Stimulated activated CD4-positive, alpha-beta T cell treated with anti-CD3 and anti-CD28 coated beads, Interleukin-4, amount 100 ng/mL, for 48 hours (primary cell): Measurements from ENCODE around the gene RBM23.
"Not testable (repeated sequence)": the region's sequence is repeated elsewhere in the genome, so short reads cannot be mapped to it uniquely, and the experiment has no call there.

Source experiments
- DNase-seq, 2 donors: peaks; one replicate each; pipeline ENCODE4 v3.0.0-alpha.2; 2020; ENCODE audit warnings: low read depth in 2 of 2

RBM23 gene

DNA sequence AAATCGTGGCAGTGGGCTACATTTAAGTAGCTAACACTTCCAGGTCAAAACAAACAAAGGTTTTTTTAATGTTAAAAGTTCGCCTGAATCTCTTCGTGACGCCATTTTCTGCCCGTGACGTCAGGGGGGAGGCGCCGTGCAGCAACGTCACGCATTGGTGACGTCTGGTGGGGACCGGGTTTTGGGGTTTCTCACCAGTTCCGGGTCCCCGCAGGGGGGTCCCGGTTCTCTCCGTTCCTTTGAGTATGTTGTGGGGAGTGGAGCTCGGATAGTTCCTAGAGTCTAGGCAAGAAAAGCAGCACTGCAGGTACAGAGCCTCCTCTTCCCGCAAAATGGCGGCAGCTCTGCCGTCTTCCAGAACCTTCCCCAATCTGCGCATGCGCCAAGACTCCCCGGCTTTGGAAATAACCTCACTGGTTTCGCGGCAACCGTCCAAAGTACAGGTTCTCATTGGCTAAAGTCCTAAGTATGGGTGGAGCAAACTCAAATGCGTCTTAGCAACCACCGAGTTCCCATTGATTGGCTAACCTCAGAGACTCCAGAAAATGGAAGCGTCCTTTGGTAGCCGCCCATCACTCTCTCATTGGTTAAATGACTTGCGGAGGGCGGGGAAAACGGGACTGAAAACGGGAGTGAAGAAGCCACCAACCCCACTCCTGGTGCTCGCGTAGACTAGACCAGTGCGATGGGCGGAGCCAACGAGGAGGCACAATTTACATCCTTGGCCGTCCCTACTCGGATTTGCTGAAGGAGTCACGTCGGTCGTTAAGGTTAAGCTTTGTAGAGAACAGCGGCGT lies at the start of gene RBM23:
TSS of gene RBM23 (minus strand) at position 346 of the 797 bp plus-strand sequence.
- peak; percentile 99 for DNase-seq

DNA sequence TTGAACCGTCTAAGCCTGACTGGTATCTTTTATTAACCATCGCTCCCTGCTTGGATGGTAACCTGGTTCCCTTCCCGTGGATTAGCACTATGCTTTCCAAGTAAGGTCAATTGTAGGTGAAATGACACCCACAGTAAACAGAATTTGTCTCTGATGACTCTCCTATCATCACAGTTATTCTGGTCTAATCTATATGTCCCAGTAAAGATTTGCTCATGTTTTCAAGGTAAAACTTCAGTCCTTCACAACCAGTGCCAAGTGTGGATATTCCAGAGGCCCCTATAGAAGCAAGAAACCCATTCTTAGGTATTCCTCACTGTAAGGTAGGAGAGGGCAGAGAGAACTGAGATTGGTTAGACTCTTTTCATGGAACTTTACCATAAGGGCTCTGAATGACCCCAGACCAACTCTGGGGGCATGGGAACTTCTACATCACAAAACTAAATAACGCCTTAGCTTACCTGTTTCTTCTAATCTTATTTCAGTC lies 47.9 kb upstream of the RBM23 start:
- no peak for DNase-seq

DNA sequence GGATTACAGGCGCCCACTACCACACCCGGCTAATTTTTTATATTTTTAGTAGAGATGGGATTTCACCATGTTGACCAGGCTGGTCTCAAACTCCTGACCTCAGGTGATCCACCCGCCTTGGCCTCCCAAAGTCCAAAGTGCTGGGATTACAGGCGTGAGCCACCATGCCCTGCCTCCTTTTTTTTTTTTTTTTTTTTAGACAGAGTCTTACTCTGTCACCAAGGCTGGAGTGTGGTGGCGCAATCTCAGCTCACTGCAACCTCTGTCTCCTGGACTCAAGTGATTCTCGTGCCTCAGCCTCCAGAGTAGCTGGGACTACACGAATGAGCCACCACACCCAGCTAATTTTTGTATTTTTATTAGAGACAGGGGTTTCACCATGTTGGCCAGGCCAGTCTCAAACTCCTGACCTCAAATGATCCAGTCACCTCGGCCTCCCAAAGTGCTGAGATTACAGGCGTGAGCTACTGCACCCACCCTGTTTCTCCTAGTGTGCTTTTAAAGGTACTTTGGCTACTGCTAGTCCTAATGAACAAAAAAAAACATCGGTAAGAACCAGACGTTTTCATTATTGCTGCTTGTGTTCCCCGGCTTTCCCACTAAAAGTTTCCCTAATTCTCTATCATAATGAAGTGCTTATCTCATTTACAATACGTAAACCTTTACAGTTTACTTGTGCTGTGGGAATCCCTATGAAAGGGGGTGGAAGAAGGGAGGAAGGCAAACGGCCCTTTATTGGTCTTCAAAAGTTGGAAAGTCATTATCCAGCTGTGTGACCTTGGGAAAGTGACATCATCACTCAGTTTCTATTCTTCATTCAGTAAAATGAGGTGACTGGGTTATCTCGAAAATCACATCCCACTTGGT lies 47.2 kb upstream of the RBM23 start:
- not testable (repeated sequence) for DNase-seq

DNA sequence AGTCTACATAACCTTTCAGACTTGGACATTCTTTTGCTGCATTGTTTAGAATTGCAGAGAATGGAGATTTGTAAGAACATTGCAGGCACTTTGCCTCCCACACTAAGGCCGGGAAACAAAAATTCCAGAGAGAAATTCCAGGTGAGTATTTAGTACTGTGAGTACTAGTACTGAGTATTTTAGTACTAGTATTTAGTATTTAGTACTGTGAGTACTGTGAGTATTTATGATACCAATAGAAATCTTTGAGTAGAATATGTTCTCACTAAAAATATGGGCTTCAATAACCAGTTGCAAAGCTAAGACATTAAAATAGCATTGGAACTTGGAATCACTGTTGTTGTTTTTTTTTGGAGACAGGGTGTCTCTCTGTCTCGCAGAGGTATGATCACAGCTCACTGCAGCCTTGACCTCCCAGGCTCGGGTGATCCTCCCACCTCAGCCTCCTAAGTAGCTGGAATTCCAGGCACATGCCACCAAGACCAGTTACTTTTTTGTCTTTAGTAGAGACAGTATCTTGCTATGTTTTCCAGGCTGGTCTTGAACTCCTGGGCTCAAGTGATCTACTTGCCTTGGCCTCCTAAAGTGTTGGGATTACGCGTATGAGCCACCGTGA lies 43.2 kb upstream of the RBM23 start:
- no peak for DNase-seq

DNA sequence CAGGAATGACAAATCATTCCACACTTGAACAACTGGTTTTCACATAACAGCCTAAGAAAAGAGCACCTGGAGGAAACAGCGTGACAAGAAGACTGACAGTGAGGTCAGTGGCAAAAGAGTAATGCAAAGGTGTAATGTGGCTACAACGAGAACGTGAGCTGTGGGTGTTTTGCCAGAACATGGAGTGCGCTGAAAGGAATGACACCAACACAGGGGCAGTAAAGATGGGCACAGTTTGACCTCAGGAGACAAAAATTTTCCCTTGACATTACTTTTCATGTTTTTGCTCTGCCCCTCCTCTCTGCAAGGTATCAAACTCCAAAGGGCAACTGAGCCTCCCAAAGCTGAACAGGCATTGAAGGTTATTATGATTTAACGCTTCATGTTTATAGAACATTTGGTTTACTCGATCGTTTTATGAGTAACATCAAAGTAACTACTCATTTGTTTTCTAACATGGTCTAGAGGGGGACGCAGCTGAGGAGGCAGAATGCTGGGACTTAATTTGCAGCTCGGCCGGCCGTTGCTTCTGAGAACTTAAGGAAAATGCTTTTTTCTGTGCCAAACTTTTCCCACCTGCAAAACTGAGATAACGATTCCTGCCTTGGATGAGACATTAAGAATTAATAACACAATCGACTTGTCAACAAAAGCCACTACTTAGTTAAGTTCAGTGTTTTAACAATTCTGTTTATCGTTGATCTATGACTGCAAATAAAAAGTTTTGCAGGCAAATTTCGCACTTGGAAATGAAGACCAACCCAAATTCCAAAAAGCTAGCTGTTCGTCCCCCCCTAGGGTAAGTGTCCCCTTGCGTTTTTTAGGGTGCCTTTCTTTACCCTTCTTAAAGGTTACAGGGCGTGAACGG lies 37.0 kb upstream of the RBM23 start:
- DNase-seq: no peak

DNA sequence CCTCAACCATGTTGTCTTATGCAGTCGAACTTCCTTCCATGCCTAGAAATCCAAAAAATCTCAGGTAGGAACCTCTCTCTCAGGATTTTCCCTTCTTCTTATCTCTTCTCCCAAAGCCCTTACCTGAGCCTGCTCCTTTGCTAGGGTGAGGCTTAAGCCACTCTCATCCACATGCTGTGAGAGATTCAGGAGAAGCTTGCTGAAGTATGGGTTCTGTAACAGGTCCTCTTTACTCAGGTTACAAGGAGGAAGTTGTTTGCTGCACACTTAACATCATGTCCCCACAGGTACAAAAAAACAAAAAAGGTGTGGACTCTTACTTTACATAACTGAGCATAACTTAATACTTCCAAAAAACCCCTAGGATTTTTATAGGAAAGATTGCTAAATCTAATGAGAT lies 33.5 kb upstream of the RBM23 start:
- no peak for DNase-seq

DNA sequence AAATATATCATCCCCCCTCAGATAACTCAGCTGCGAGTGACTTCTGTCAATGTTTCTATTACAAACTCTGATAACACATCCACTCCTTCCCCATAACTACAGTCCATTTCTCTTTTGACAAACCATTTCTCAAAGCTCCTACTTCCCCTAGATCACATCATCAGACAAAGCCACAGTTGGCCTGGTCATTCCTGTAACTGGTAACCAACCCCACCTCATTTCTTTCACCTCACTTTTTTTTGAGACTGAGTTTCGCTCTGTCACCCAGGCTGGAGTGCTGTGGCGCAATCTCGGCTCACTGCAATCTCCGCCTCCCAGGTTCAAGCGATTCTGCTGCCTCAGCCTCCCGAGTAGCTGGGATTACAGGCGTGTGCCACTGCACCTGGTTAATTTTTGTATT lies 32.8 kb upstream of the RBM23 start:
- DNase-seq: not testable (repeated sequence)

DNA sequence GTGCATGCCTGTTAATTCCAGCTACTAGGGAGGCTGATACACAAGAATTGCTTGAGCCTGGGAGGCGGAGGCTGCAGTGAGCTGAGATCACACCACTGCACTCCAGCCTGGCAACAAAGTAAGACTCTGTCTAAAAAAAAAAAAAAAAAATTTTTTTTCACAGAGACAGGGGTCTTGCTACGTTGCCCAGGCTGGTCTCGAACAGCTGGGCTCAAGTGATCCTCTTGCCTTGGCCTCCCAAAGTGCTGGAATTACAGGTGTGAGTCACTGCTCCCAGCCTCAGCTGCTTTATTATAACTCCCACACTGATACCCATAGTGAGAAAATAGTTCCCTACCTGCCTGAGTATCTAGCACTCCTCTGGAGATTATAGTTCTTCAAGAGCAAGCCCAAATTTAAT lies 26.7 kb upstream of the RBM23 start:
- DNase-seq: no peak

DNA sequence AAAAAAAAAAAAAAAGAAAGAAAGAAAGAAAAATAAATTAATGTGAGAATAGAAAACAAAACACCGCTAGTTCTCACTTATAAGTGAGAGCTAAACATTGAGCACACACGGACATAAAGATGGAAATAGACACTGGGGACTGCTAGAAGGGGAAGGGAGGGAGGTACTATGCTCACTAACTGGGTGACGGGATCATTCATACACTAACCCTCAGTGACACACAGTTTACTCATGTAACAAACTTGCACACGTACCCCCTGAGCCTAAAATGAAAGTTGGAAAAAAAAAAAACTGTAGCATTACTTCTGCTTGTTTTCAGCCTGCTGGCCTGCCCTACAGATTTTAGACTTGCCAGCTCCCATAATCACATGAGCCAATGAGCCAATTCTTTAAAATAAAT lies 20.7 kb upstream of the RBM23 start:
- no peak for DNase-seq

DNA sequence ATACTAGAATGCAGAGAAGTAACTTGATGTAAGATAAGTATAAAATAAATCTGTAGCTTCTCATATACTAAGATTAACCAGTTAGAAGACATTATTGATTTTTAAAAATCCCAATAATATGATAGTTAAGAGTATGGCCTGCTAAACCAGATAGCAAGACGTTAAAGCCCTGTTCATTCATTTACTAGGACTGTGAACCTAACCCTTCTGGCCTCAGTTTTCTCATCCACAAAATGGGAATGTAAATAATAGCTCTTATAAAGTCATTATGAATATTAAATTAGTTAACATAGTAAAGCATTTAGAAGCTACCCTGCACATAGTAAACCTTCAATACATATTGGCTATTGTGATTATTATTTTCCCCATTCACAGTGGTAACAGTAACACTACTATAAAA lies 16.2 kb upstream of the RBM23 start:
- DNase-seq: no peak

DNA sequence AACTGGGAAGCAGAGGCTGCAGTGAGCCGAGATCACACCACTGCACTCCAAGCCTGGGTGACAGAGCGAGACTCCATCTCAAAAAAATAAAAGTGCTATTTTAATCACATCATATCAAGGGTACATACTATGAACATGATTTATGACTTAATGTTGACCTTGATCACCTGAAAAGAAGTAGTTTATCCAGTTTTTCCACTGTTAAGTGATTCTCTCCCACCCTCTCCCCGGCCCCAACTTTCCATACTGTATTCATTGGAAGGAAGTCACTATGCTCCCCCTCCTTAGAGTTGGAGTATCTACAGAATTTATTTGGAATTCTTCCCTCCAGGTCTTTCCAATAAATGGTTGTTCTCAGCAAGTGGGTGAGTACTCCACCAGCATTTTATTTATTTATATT lies 13.2 kb upstream of the RBM23 start:
- DNase-seq: no peak

DNA sequence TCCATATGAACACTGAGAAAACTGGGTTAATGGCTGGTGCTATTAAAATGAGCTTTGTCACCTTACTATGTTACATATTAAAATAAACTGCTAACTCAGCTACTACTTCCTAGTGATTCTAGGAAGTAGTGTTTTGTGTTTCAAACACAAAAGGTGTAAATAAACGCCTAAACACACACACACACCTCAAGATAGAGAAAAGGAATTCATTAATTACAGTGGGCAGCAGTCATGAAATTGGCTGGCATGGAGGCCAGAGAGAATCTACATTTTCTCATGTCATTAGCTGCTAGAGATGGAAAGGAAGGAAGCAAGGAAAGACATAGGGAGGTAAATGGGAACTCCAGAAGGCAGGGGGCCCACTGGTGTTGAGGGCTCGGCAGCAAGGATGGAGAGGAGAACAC lies 11.0 kb upstream of the RBM23 start:
- DNase-seq: no peak

DNA sequence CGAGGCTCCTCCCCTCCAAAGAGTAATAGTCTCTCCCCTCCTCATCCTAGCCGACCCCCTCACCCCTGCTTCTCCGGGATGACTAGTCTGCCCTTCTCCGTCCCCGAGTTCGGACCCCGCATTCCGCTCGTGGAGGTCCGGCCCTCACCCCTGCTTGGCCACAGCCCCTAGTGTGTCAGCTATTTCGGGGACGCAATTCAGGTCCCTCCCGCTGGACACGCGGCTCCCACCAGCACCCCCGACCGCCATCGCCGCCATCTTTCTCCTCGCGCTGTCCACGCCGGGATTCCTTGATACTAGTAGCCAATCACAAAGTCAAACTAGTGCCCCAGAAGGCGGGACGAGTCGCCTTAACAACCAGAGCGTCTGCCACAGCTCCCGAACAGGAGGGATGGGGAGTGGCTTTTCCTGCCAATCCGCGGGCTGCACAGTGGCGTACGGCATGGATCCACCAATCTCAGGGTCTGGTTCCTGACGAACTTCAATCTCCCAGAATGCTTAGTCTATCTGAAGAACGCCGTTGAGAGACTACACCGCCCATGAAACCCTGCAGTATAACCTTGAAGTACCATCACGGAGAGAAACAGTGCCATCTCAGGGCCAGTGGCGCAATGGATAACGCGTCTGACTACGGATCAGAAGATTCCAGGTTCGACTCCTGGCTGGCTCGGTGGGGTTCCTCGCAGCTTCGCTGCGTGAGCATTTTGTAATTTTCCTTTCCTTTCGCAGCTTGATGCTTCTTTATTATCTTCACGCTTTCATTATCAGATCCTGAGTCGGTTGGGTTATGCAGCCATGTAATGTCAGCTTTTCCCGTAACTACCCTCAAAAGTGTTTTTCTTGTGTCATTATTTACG lies 10.4 kb upstream of the RBM23 start, which contains the start of gene PRMT5:
TSS of gene PRMT5 (minus strand) at position 273 of the 857 bp plus-strand sequence. CDS start at position 258, 15 bp downstream.
- peak; percentile 94 to 97 for DNase-seq

DNA sequence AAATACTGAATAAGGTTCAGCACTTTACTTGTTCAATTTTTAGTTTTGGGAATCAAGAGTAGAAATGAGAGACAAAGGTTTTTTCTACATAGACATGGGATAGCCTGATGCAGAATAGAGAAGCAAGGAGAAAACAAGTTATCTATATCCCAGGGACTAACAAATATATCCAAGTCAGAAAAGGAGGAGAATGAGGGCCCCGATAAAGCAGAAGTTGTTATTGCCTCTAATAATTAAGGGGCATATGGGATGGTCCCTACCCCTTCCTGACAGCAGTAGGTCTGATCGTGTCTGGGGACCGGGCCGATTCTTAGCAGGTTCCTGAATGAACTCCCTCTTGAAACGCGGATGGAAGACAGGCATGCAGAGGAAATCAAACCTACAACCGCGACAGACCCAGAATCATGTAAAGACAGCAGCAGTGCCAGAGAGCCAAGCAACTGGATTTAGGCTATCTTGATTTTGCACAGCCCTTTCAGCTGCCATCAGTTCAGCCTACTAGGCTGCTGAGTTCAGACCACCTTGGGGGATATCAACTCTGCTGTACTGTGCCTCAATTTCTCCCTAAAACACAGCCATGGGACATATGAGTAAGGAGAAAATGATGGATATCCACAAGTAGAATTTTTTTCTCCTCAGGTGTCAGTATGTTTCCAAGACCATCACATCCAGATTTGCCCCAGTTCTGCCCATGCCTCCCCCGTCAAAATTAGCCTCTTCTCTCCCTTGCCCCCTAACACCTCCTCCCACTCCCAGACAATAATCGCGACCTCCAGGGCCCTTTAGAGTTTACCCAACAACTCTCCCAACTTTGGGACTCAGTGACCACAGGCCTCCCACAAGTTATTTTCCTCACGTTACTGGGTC lies 9.5 kb upstream of the RBM23 start:
- no peak for DNase-seq

DNA sequence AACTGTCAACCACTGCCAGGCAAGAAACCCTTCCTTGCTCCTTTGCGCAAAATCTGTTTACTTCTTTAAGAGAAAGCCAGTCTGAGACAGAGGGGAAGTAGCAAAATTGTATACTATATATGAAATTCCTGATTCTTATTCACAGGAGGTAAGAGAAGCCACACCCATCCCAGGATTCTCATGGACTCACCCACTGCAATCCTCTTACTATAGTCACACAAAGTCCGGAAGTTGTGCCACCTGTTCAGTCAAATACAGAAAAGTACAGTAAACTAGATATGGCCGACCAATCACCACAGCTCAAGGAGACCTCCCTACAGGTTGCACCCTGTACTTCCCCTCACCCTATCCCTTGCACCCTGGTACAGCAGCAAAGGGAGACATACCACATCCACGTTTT lies 7.4 kb upstream of the RBM23 start:
- no peak for DNase-seq

DNA sequence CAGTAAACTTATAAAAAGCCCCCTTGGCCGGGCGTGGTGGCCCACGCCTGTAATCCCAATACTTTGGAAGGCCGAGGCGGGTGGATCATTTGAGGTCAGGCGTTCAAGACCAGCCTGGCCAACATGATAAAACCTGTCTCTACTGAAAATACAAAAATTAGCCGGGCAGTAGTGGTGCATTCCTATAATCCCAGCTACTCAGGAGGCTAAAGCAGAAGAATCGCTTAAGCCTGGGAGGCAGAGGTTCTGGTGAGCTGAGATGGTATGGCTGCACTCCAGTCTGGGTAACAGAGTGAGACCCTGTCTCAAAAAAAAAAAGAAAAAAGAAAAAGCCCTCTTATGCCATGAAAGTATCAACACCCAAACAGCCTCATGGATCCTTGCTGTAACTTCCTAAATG lies 6.6 kb upstream of the RBM23 start:
- DNase-seq: no peak

DNA sequence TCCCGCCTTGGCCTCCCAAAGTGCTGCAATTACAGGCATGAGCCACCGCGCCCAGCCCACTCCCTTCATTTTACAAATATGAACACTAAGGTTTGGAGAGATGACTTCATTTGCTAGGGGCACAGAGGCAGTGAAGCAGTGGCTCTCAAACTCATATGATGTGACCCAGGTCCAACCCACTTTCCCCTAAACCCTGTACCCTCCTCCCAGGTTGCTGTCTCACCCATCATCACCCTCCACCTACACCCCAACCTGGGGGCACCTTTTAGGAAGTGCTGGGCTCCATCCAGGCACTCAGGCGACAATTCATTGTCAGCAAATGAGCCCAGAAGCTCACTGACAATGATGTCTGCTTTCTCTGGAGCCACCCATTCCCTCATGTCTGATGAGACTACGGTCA lies 4.8 kb upstream of the RBM23 start:
- DNase-seq: no peak

DNA sequence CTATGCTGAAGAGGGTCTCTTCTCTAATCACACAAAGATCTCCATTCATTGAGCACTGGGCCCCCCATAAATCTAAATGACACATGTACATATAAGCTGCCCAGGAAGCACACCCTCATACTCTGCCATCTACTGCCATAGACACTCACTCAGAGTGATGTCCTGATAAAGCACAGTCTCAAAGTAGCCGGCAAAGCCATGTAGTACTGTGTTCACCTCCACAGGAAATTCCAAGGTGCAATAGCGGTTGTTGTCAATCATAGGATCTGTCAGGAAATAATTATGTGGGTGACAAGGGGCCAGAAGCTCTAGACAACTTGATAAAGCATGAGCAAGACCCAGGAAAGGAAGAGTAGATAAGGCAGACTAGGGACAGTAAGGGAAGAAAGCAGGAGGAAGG lies 3.3 kb upstream of the RBM23 start:
- no peak for DNase-seq

DNA sequence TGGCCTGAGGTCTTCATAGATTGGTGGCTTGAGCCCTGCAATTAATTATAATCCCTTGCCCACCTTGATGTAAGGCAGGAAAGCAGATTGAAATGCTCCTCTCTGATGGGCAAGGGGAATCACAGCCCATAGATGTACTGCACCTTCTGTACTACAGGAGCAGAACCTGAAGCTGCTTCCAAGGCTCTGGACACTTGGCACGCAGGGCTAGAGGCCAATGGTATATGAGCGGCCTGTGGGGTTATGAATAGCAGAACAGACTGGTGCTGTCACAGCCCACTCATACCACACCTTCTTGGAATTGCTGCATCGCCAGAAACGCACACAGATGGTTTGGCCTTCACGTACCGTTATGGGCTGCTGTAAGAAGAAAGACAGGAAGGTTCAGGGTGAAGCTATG lies 1.7 kb upstream of the RBM23 start:
- no peak for DNase-seq

DNA sequence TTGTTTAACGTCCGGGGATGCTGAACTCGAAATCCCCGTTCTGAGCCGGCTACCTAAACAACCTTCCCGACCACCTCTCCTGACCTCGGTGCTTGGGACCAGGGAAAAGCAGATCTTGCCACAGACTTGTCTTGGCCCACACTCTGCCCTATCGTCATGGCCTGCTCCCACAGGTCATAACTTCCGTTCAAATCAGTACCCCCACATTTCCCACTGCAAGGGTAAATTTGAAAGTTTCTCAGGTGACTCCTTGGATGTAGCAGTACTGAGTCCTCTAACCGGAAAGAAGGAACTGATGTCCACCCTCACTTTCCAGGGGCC lies 612 bp upstream of the RBM23 start:
- no peak for DNase-seq
